ENCODE data around the gene TACC2.
A peak's percentile ranks its signal among the peaks of the same experiment; 100 is the strongest.

The TACC2 gene

GRCh38 chr10:122029499-122030199 is 40.7 kb downstream of the TACC2 start:
- FAIRE-seq (no peak), DNase-seq (ENCODE audit: insufficient read length, low spot score) (no peak)
- TF ChIP-seq POLR2A (IDR thresholded peaks at IDR 0.05; ENCODE audit: low read depth, low read length) = no peak

GRCh38 chr10:122030200-122030552 is 41.2 kb downstream of the TACC2 start:
- TF ChIP-seq POLR2A (IDR thresholded peaks at IDR 0.05; ENCODE audit: low read depth, low read length) = no peak
- DNase-seq (ENCODE audit: insufficient read length, low spot score) = no peak
- FAIRE-seq = no peak

DNA sequence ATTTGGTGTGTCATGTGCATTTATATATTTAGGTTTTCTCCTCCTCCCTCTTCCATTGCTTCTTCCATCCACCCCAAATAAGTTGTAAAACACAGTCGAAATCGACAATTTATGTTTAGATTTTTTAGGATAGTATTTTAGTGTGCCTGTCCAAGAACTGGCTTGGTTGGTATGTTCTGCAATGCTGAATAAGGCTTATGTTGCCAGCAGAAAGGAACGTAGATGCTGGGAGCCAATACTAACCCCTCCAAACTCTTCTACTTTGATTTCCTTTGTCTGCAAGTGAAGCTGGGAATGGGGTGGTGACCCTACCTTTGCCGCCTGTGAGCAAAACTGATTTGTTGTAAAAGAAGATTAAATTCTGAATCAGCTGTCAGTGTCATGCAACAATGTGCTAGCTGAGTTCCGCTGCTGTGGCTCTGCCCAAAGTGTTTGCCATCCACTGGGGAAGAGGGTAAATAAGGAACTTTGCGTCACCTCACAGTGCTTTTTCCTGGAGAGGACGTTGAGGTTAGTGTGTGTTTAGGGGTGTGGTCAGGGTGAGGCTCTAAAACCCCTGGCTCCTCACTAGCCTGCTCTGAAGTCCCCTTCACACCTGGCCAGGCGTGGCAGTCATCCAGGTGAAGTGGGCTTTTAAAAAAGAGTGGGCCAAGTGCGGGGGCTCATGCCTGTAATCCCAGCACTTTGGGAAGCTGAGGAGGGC is 44.4 kb downstream of the TACC2 start:
- DNase-seq (ENCODE audit: insufficient read length, low spot score) (no peak), FAIRE-seq (no peak)
- TF ChIP-seq POLR2A (IDR thresholded peaks at IDR 0.05; ENCODE audit: low read depth, low read length) = no peak

DNA sequence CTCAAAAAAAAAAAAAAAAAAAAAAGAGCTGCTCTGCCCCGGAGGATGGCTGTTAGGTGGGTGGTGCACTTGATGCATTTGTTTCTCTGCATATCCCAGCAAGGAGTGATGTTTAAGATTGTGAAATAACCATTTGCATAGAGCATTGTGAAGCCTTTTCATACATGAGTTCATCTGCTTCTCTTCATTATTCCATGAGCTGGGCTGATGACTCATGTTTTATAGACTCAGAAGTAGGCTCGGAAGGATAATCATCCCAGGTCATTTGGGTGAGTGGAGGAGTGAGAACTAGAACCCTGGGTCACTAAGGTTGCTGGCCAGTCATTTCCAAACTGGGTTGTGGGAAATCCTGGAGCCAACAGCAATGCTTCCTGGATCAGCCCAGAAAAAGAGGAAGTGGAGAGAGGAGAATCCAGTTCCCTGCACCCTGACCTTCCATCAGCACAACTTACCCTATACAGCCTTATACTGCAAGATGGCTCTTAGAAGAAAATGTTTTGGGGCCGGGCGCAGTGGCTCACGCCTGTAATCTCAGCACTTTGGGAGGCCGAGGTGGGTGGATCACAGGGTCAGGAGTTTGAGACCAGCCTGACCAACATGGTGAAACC is 45.3 kb downstream of the TACC2 start:
- FAIRE-seq (no peak), DNase-seq (ENCODE audit: insufficient read length, low spot score) (peak; percentile 27)
- no peak for TF ChIP-seq POLR2A (IDR thresholded peaks at IDR 0.05; ENCODE audit: low read depth, low read length)

GRCh38 chr10:122040786-122041185 is 51.8 kb downstream of the TACC2 start:
- DNase-seq (ENCODE audit: insufficient read length, low spot score) (no peak), FAIRE-seq (no peak)
- TF ChIP-seq POLR2A (IDR thresholded peaks at IDR 0.05; ENCODE audit: low read depth, low read length) = no peak

- DNase-seq (ENCODE audit: insufficient read length, low spot score) (no peak), FAIRE-seq (no peak)
- no peak for TF ChIP-seq POLR2A (IDR thresholded peaks at IDR 0.05; ENCODE audit: low read depth, low read length)
Measured at GRCh38 chr10:122042836-122043235, 53.9 kb downstream of the TACC2 start.

GRCh38 chr10:122044045-122044661 is 55.2 kb downstream of the TACC2 start:
- TF ChIP-seq POLR2A (IDR thresholded peaks at IDR 0.05; ENCODE audit: low read depth, low read length) = no peak
- FAIRE-seq (no peak), DNase-seq (ENCODE audit: insufficient read length, low spot score) (no peak)

GRCh38 chr10:122044713-122045112 is 55.8 kb downstream of the TACC2 start:
- no peak for DNase-seq (ENCODE audit: insufficient read length, low spot score)

DNA sequence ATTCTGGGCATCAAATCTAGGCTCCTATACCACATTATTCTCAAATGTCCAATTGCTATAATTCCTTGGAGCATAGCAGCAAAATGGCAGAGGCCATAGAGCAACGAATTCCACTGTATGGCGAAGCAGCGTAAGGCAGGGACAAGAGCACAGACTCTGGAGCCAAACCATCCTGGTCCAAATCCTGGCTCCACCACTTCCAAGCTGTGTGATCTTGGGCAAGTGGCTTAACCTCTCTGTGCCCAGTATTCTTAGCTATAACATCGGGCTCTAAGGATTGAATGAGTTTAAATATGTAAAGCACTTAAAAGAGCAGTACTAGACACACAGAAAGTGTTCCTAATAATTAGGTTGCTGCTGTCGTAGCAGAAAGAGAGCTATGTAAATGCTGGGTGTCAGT is 56.2 kb downstream of the TACC2 start:
- no peak for TF ChIP-seq POLR2A (IDR thresholded peaks at IDR 0.05; ENCODE audit: low read depth, low read length)
- FAIRE-seq (no peak), DNase-seq (ENCODE audit: insufficient read length, low spot score) (no peak)

More at GRCh38 chr10:122044713-122045112, 55.8 kb downstream of the TACC2 start:
- no peak for TF ChIP-seq POLR2A (IDR thresholded peaks at IDR 0.05; ENCODE audit: low read depth, low read length)
- no peak for FAIRE-seq

GRCh38 chr10:122047560-122047959 is 58.6 kb downstream of the TACC2 start:
- no peak for TF ChIP-seq POLR2A (IDR thresholded peaks at IDR 0.05; ENCODE audit: low read depth, low read length)
- DNase-seq (ENCODE audit: insufficient read length, low spot score) (no peak), FAIRE-seq (no peak)

DNA sequence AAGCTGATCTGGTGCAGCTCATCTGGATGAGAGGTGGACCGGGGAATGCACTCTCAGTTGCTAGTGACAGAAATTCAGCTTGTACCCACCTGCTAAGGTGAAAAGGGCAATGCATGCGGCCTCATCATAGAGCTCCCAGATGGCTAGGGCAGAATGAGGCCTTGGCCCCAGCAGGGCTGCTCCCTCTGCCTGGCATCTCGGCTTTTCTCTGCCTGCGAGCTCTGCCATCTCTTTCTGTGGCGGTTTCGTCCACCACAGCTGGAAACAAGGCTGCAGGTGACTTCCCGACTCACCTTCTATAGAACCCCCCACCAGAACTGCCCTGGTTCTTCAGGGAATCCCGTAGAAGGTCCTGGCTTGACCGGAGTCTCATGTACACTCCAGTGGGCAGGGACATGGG is 60.1 kb downstream of the TACC2 start:
- DNase-seq (ENCODE audit: insufficient read length, low spot score) = no peak
- no peak for TF ChIP-seq POLR2A (IDR thresholded peaks at IDR 0.05; ENCODE audit: low read depth, low read length)
- FAIRE-seq = no peak

- no peak for FAIRE-seq
- no peak for TF ChIP-seq POLR2A (IDR thresholded peaks at IDR 0.05; ENCODE audit: low read depth, low read length)
- DNase-seq (ENCODE audit: insufficient read length, low spot score) = no peak
Measured at GRCh38 chr10:122050311-122050710, 61.3 kb downstream of the TACC2 start.

- TF ChIP-seq POLR2A (IDR thresholded peaks at IDR 0.05; ENCODE audit: low read depth, low read length) = no peak
- DNase-seq (ENCODE audit: insufficient read length, low spot score) (no peak), FAIRE-seq (no peak)
Measured at GRCh38 chr10:122050811-122051210, 61.8 kb downstream of the TACC2 start.

DNA sequence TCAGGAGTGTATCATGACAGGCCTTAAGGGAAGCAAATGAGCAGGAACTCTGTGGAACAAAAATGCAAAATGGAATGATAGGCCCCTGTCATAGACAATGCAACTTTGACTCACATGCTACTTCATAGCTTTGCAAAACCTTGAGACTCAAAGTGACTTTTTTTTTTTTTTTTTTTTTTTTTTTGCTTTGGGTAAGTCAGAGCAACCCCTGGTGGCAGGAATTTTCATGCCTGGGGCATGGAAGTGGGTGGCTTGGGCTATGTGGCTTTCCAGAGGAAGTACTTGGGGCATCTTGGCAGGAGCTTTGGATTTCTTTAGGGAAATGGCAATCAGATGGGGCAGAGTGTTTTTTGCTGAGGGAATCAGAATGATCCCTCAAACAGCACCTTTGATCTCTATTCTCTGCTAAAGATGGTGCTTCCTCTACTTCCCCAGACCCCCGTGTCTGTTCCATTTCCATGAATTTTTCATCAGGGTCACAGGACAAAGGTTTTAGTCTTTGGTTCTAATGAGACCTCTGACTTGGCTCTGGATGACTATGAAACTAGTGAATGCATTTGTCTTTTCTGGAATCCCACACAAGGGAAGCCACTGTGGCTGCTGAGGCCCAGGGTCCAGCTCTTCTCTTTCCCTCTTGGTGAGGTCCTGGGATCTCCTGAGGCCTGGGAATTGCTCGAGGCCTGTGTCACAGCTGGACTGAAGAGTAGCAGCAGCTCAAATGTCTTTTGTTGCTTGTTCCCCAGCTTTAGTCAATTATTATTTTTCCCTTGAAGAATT is 62.8 kb downstream of the TACC2 start:
- DNase-seq (ENCODE audit: insufficient read length, low spot score) (peak; percentile 35), FAIRE-seq (no peak)
- no peak for TF ChIP-seq POLR2A (IDR thresholded peaks at IDR 0.05; ENCODE audit: low read depth, low read length)

All from H54 (cell line).